CD1c-positive myeloid dendritic cell (primary cell): Measurements from ENCODE around the gene LARP4.
A peak's percentile ranks its signal among the peaks of the same experiment; 100 is the strongest.
"Not testable (repeated sequence)": the region's sequence is repeated elsewhere in the genome, so short reads cannot be mapped to it uniquely, and the experiment has no call there.

Experiments
- DNase-seq: peaks from one replicate; pipeline ENCODE4 v3.0.0-alpha.2; 2016; ENCODE audit errors: extremely low spot score

LARP4 gene

DNA sequence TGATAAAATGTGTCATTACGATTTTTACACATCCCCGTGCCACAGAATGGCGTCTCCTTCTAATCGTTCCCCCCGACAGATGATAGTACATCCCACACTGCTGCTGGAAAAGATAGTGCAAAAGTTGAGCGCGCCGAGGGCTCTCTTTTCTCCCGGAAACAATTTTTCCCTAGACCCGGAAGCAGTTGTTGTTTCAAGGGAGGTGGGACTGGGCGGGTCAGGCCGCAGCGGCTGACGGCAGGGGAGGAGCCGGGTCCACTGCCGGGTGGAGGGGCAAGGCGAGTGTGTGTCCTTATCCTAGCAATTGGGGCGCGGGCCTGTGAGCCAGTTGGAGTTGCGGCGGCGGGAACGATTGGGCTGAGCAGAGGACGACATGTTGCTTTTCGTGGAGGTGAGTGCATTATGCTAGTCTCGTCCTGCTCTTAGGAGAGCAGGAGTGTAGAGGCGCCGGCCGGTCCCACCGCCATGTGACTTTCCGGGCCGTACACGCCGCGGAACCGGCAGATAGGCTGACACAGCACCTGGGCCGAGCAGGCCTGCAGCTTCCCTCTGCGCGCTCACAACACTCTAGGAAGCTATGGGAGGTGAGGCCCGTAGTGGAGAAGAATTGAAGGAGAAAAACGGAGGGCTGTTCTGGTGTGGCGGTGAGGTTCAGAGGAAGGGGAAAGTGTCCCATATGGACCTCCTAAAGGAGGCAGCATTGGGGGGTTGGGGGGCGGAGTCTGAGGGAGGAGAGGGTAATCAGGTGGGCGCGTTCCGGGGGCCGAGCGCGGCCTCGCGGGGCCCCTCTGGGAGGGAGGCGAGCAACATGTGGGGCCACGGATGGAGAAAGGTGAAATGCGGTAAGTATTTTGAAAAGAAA is at the start of gene LARP4:
LARP4 (plus strand) TSS at position 248 of the 862 bp plus-strand sequence; CDS start at position 374, 126 bp downstream.
- DNase-seq: peak; percentile 94

DNA sequence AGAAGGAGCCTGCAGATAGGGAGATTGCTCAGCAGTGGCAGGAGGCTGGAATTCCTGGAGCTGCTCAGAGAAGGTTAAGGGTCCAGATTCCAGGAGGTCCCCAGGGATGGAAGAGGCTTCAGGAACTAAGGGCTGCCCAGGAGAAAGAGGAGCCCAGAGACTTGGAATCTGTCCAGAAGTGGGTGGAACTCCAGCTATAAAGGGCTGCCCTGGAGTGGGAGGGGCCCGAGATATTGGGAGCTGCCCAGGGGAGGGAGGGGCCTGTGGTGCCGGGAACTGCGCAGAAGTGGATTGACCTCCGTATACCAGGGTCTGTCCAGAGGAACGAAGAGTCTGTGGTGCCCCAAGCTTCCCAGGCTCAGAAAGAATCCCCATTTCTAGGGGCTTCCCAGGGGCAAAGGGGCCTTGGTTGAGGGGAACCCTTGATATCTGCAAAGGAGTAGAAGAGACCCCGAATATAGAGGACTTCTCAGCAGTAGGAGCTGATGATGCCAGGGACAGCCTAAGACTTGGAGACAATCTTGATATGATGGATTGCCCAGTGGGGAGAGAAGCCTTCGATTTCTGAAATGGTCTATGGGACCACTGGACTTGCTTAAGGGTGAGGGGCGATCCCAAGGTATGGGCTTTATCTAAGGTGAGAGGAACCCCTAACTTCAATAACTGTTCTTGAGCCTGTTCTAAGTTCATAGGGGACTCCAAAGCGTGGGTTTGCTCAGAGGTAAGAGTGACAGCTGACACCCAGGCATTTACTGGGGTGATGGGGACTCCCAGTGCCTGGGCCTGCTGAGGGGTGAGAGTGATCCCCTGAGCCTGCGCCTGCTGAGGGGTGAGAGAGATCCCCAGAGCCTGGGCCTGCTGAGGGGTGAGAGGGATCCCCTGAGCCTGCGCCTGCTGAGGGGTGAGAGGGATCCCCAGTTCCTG is 49.3 kb upstream of the LARP4 start:
- DNase-seq: no peak

DNA sequence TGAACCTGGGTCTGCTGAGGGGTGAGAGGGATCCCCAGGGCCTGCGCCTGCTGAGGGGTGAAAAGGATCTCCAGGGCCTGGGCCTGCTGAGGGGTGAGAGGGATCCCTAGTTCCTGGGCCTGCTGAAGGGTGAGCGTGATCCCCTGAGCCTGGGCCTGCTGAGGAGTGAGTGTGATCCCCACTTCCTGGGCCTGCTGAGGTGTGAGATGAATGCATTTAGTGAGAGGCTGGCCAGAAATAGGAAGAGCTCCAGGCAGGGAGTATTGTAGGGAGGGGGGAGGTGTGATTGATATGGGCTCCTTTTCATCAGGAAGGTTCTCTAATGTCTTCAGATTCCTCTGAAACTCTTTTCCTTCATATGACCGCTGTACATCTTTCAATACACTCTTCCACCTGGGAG is 47.3 kb upstream of the LARP4 start:
- DNase-seq: no peak

DNA sequence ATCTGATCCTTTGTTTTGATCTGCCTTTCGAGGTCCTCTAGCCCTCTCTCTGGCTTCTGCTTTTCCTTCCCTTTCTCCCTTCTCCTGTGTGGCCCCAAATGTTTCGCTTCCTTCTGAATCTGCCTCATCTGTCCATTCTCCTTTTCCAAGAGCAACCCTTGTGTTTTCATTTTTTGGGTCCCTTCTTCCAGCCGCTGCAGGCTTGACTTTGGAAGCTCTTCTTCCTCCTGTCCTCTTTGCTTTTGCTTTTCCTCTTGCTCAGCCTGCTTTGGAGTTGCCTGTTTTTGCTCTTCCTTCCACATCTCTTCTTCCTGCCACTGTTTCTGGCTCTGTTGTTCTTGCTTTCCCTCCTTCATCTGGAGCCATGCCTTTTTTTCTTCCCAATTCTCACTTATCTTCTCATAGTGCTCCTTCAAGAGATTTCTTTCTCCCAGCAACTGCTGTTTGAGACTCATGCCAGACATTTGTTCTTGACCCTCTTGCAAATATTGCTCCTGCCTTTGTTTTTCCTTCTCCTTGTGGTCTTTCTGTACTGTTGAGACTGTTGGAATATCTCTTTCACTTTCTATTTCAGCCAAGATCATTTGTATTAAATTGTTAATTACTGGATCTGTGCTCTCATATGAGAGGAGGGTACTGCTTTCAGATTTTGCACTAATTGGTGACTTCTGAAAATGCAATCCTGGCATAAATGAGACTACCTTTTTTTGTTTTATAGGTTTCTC is 46.7 kb upstream of the LARP4 start:
- no peak for DNase-seq

DNA sequence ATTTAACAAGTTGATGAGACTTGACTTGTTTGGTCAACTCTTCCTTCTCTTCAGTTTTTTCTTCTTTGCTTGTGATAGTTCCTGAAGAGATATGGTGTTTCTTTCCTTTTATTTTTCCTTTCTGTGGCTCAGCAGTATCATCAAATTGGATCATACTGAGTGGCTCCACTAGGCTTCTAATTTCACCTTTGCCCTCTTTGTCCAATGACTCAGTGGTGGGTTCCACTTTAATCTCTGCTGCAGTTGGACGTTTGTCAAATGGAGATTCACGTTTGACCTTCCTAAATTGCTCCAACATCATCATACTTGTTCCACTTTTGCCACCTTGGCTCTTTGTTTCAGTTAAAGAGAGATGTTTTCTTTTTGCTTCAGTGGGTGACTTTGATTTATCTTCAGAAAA is 45.8 kb upstream of the LARP4 start:
- no peak for DNase-seq

DNA sequence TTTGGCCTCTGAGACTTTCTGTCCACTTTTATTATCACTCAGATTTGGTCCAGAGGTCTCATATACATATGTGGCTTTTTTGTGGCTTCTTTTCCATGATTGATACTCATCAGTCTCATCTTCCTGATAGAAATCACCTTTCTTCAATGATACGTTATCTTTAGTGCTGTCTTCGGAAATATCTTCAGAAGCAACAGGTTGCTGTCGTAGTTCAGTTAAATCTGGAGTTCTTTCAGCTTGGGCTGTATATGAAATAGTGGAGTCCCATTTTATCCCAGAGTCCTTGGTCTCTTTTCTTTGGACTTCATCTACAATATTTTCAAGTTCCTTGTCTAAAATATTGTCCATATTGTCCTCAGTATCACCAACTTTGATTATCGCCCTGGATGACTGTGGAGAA is 45.3 kb upstream of the LARP4 start:
- no peak for DNase-seq

DNA sequence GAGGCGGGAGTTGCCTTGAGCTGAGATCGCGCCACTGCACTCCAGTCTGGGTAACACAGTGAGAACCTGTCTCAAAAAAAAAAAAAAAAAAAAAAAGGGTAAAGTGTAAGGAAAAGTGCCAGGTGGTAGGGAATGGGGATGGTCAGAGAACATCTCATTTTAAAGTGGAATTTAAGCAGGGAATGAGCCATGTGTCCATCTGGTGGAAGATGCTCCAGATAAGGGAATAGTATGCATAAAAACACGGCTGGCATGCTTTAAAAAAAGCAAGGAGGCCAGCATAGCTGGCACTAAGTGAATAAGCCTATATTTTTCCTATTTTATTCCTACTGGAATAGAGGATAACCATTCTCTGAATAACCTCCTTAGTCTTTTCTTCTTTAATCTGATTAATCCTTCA is 38.0 kb upstream of the LARP4 start:
- no peak for DNase-seq

DNA sequence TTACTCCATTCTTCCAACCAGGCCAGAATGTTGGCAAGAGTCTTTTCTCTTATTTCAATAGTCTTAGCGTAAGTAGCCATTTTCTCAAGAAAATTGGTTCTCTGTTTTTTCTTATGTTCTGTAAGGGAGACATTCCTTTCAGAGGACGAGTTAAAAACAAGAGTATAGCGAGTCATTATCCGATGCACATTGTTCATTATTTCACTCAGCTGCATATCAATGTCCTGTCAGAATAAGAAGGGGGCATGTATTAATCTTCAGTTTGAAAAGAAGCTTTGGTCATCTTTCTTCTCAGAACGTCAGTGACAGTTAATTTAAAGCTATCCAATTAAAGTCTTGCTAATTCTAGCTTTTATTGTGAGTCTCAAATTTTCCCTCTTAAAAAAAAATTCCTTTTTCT is 37.5 kb upstream of the LARP4 start:
- no peak for DNase-seq

DNA sequence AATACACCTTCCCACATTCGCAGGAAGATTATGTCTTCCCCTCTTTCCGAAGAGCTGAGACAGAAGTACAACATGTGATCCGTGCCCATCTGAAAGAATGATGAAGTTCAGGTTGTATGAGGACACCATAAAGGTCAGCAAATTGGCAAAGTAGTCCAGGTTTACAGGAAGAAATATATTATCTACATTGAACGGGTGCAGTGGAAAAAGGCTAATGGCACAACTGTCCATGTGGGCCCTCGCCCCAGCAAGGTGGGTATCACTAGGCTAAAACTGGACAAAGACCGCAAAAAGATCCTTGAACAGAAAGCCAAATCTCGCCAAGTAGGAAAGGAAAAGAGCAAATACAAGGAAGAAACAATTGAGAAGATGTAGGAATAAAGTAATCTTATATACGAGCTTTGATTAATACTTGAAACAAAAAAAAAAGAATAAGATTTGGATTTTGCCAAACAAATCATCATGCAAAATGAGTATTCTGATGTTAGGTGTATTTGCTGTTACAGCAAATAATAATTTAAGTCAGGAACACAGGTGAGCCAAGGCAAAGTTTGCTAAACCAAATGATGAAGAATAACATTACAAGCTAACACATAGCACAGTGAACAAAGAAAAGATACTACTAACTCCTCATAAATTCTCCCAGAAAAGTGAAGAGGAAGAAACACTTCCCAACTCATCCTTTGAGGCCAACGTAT is 34.8 kb upstream of the LARP4 start:
- no peak for DNase-seq

DNA sequence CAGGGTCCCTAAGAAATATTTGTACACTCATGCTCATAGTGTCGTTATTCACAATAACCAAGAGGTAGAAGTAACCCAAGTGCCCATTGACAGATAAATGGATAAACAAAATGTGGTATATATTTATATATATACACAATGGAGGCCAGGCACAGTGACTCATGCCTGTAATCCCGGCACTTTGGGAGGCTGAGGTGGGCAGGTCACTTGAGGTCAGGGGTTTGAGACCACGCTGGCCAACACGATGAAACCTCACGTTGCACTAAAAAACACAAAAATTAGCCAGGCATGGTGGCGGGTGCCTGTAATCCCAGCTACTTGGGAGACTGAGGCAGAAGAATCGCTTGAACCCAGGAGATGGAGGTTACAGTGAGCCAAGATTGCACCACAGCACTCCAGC is 30.0 kb upstream of the LARP4 start:
- DNase-seq: not testable (repeated sequence)

DNA sequence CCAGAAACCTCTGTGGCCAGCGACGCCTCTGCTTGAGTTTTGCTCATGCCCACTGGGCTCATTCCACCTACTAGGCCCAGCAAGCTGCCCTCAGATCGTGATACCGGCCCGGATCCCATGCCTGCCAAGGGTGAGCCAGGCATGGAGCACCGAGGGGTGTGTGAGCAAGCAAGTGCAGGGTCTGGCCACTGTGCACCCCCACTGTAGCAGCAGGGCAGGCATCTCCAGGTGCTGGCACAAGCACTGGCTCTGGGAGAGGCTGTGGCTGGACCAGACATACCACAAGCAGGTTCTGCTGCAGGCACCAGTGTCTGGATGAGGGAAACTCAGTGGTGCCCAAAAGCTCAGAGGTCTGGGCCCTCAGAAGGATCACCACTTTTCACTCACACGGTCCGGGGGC is 24.9 kb upstream of the LARP4 start:
- no peak for DNase-seq

DNA sequence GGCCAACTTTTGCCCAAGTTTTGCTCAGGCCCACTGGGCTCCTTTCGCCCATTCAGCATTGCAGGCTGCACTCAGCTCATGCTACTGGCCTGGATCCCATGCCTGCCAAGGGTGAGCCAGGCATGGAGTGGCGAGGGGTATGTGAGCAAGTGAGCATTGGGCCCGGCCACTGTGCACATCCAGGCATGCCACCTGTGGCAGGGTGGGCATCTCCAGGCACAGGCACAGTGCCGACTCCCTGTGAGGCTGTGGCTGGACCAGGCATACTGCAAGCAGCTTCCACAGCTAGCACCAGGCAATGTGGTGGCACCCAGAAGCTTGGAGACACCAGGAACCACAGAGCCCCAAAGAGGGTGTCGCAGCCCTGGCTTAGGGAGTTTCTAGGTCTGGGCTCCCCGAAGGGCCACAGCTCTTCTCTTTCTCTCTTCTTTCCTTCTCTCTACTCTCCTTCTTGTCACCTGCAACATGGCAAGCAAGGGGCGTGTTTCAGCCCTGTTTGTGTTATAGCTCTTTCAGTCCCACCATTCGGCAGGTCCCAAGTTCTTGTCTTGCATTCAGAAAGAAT is 19.8 kb upstream of the LARP4 start:
- DNase-seq: no peak

DNA sequence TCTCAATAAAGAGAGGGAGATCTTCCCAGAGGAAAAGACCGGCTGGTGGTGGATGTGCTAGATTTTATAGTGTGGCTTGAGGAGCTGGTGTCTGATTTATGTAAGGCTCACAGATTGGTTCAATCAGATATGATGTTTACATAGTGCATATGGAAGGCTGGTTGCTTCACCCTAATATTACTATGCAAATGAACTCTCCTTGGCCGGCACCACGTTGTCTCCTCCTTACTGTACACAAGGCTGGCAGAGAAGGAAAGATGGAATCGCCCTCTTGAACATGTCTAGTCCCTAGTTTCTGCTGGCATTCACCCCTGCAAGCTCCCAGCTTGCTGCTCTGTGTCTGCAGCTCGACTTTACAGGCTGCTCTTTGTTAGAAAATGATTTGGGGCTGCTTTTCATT is 13.2 kb upstream of the LARP4 start:
- DNase-seq: no peak

DNA sequence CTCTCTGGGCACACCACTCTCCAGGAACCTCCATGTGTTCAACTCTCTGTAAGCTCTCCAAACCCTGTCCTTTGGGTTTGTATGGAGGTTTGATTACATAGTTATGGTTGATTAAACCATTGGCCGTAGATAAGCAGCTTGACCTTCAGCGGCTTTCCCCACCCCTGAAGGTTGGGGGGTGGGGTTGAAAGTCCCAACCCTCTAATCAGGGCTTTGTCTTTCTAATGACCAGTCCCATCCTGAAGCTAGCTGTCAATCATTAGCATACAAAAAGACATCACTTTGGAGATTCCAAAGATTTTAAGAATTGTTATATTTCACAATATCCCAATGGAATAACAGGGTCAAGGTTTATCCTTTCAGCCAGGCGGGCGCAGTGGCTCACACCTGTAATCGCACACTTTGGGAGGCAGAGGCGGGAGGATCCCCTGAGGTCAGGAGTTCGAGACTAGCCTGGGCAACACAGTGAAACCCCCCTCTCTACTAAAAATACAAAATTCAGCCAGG is 12.7 kb upstream of the LARP4 start:
- DNase-seq: no peak

DNA sequence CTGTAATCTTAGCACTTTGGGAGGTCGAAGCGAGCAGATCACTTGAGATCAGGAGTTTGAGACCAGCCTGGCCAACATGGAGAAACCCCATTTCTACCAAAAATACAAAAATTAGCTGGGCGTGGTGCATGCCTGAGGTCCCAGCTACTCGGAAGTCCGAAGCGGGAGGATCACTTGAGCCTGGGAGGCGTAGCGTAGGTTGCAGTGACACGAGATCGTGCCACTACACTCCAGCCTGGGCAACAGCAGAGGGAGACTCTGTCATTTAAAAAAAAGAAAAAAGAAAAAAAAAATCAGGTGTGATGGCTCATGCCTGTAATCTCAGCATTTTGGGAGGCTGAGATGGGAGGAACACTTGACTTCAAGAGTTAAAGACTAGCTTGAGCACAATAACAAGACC is 11.9 kb upstream of the LARP4 start:
- not testable (repeated sequence) for DNase-seq

DNA sequence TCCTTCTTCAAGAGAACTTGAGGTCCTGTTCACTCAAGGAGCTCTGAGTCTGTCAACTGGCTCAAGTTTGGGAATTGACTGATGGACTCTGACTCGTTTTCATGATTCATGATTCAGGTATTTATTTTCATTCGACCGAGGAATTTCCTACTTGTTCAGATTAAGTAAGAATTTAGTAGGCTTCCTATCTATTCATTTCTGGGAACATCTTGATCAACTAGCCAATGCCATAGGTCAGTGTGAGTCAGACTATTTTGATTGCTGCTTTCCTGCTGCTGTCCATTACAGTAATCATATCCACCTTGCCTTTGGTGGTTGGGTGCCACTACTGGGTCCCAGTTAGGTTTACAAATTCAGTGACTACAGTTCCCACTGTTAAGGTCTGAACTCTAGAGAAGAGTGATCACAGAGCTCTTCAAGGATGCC is 10.4 kb upstream of the LARP4 start:
- no peak for DNase-seq

DNA sequence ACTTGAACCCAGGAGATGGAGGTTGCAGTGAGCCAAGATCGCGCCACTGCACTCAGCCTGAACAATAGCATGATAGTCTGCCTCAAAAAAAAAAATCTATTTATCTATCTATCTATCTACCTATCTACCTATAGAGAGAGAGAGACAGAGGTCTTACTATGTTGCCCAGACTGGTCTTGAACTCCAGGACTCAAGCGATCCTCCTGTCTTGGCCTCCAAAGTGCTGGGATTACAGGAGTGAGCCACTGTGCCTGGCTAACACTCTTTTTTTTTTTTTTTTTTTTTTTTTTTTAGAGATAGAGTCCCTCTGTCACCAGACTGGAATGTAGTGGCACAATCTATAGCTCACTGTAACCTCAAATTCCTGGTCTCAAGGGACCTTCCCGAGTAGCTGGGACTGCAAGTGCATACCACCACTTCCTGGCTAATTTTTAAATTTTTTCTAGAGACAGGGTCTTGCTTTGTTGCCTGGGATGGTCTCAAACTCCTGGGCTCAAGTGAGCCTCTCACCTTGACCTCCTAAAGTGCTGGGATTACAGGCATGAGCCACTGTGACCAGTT is 6.1 kb upstream of the LARP4 start:
- DNase-seq: no peak

DNA sequence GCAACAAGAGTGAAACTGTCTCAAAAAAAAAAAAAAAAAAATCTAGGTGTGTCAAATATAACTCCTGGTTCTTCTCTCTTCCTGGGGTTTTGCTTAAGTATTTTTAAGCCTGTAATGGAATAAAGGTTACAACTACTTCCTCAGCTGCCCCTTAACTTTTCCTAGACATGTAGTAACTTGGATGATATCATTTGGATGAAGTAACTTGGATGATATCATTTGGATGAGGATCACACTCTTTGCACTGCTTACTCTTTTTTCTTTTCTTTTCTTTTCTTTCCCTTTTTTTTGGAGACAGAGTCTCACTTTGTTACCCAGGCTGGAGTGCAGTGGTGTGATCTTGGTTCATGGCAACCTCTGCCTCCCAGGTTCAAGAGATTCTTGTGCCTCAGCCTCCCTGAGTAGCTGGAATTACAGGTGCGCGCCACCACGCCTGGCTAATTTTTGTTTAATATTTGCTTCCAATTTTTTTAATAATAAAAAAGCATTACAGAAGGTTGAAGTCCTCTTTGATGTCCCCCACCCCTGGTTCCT is 3.5 kb upstream of the LARP4 start:
- DNase-seq: peak; percentile 30

DNA sequence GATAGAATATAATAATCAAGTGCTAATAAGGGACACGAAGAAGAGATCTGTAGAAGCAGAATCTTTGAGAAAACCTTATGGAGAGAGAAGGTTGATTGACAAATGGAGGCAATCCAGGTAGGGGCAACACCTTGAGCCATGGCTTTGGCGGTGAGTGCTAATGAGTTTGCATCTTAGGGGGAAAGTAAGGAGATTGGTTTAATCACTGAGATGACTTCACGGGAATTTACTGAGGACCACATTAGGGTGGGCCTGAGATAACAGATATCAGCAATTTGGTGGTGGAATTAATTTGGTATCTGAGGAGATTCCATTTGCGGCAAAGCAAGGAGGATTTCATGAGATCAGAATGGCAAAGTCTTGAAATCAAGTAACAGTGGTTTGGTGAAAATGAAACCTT is 1.8 kb upstream of the LARP4 start:
- no peak for DNase-seq

DNA sequence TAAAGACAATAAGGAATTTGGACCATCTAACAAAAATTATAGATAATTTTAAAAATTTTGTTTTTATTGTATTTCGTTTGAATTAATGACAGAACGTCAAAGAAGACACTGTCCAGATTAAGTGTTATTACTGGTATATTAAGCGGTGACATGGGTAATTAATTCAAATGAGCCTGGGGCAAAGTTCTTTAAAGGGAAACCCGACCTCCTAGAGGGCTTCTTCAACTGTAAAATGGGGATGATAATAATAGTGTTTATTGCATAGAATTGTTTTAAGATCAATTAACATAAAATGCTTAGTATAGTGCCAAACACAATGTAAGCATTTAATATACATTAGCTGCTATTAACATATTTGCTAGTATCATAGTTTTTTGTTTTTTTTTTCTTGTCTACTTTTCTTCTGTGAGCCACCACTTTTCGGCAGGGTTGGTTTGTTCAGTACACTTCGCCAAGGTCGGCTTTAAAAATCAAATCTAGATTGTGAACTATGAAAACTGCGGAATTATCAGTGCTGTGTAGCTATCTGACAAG is 514 bp upstream of the LARP4 start:
- no peak for DNase-seq
